GM12878 (cell line): ENCODE data around the gene CTNNA1. TPM values are rescaled to one million over a fixed set of nuclear protein-coding genes. Genes with fewer than 3 reads are reported as not detected.

Experiments
- ATAC-seq: fragments of 200-7000 bp; cut with Tn5 transposase; 3 replicates; pipeline ENCODE4 v1.9.1; 2020; ENCODE audit warnings: mild to moderate bottlenecking, moderate library complexity
- BruUV-seq: library from RNA; stranded (reverse); fragments of 400-500 nt; replicated peaks from 2 replicates; lab custom pipeline; 2021; lab: Mats Ljungman, UMichigan
- CTCF ChIA-PET: fragments of 300-600 bp; sonication (Branson Sonifier 250); formaldehyde crosslinking; extraction: SDS; loops from one replicate; lab custom pipeline; 2021; ENCODE audit warnings: inconsistent platforms; lab: Yijun Ruan, JAX
- POLR2A ChIA-PET: fragments of 350-600 bp; formaldehyde crosslinking; extraction: SDS; loops from one replicate; lab custom pipeline; 2021; ENCODE audit warnings: inconsistent platforms; lab: Charles Lee
- RAD21 ChIA-PET: fragments of 300-600 bp; sonication (Branson Sonifier 250); formaldehyde crosslinking; loops from one replicate; lab custom pipeline; 2023; ENCODE audit warnings: antibody characterized with exemption; ENCODE audit not compliant: unreplicated experiment; lab: Charles Lee
- SMC1A ChIA-PET: fragments of 300-600 bp; sonication (Branson Sonifier 250); formaldehyde crosslinking; loops from one replicate; lab custom pipeline; 2023; ENCODE audit not compliant: unreplicated experiment, uncharacterized antibody; lab: Charles Lee
- DNase-seq: peaks from one replicate; pipeline ENCODE4 v3.0.0-alpha.2; 2011; ENCODE audit warnings: low read depth, low spot score
- FAIRE-seq: peaks from 3 replicates; lab custom pipeline; 2011; peaks lifted over from hg19 to GRCh38; lab: Jason Lieb, UNC
- H2AFZ ChIP-seq: 2 replicates; pipeline ENCODE4 v1.6.0; 2011; ENCODE audit warnings: low read depth, low read length, control low read depth; ENCODE audit not compliant: control insufficient read depth
- H3K27ac ChIP-seq: 2 replicates; pipeline ENCODE4 v1.5.1; 2011; ENCODE audit warnings: control low read depth; ENCODE audit not compliant: control insufficient read depth, insufficient read depth
- H3K27me3 ChIP-seq, 2 experiments: replicated peaks in 1 of 2; 2 replicates each; pipeline versions ENCODE4 v1.6.0 to v1.6.1; 2011; ENCODE audit warnings: low read length in 1 of 2; ENCODE audit not compliant: control insufficient read depth in 2 of 2, insufficient read depth in 2 of 2
- H3K36me3 ChIP-seq, 2 experiments: 2 replicates each; pipeline ENCODE4 v1.5.1; 2011; ENCODE audit warnings: low read length in 1 of 2; ENCODE audit not compliant: control insufficient read depth in 2 of 2, insufficient read depth in 2 of 2
- H3K4me1 ChIP-seq: 2 replicates; pipeline ENCODE4 v1.6.1; 2011; ENCODE audit warnings: mild to moderate bottlenecking, low read length, moderate library complexity, mixed read lengths; ENCODE audit not compliant: control insufficient read depth, insufficient read depth
- H3K4me2 ChIP-seq: 2 replicates; pipeline ENCODE4 v1.6.0; 2011; ENCODE audit warnings: control low read depth; ENCODE audit not compliant: control insufficient read depth, insufficient read depth
- H3K4me3 ChIP-seq: fragments of 200-600 bp; sonication (generic); 2 replicates; pipeline ENCODE4 v1.5.1; 2016
- H3K79me2 ChIP-seq: 2 replicates; pipeline ENCODE4 v1.6.0; 2011; ENCODE audit warnings: low read length; ENCODE audit not compliant: control insufficient read depth, insufficient read depth
- H3K9ac ChIP-seq: 2 replicates; pipeline ENCODE4 v1.8.0; 2011; ENCODE audit warnings: low read length, control low read depth, mixed read lengths; ENCODE audit not compliant: control insufficient read depth, insufficient read depth
- H3K9me3 ChIP-seq: replicated peaks from 3 replicates; pipeline ENCODE4 v1.5.1; 2011; ENCODE audit warnings: mild to moderate bottlenecking, low read length; ENCODE audit not compliant: control insufficient read depth, insufficient read depth
- H4K20me1 ChIP-seq: 2 replicates; pipeline ENCODE4 v1.6.0; 2011; ENCODE audit not compliant: control insufficient read depth, insufficient read depth
- CREM ChIP-seq: IDR thresholded peaks from 2 replicates; pipeline ENCODE4 v1.6.1; 2014; ENCODE audit warnings: antibody characterized with exemption, low read depth
- HCFC1 ChIP-seq: fragments of 150-350 bp; IDR thresholded peaks from 2 replicates; pipeline ENCODE4 v1.6.1; 2014; ENCODE audit warnings: low read length
- KDM1A ChIP-seq: fragments of 200-600 bp; sonication (generic); IDR thresholded peaks from 2 replicates; pipeline ENCODE4 v1.6.1; 2016; ENCODE audit warnings: borderline replicate concordance
- NFXL1 ChIP-seq: fragments of 450-650 bp; IDR thresholded peaks from 2 replicates; pipeline ENCODE4 v1.6.1; 2017; ENCODE audit warnings: antibody characterized with exemption, mild to moderate bottlenecking, borderline replicate concordance
- NKRF ChIP-seq: fragments of 450-650 bp; conservative IDR thresholded peaks from 2 replicates; pipeline ENCODE4 v1.6.1; 2017; ENCODE audit warnings: mild to moderate bottlenecking, moderate library complexity
- SUZ12 ChIP-seq: fragments of 200-600 bp; sonication (generic); IDR thresholded peaks from one replicate; pipeline ENCODE4 v1.6.1; 2018; ENCODE audit warnings: antibody characterized with exemption, mild to moderate bottlenecking; ENCODE audit not compliant: unreplicated experiment
- ZBTB4 ChIP-seq: fragments of 450-650 bp; formaldehyde crosslinking; IDR thresholded peaks from 2 replicates; pipeline ENCODE4 v1.4.0; 2022; ENCODE audit warnings: mild to moderate bottlenecking, moderate library complexity
- WGBS: methylation state at CpG from one replicate; pipeline ENCODE4 v1.1.6; 2016; ENCODE audit warnings: low lambda C conversion rate; ENCODE audit not compliant: insufficient replicate concordance, insufficient coverage; ENCODE audit errors: missing lambda C conversion rate; 5-methylcytosine and 5-hydroxymethylcytosine counted together
- in situ Hi-C: fragments of 300-500 bp; cut with MboI; formaldehyde crosslinking; loops from 9 replicates; pipeline ENCODE4 v1.14.3; 2018; ENCODE audit warnings: mixed read lengths
- intact Hi-C: fragments of 100-400 bp; cut with micrococcal nuclease; formaldehyde crosslinking; loops from one replicate; pipeline ENCODE4 v1.14.2; 2022; ENCODE audit not compliant: unreplicated experiment
- polyA plus RNA-seq, 11 experiments: library from polyadenylated mRNA; depleted of rRNA in 4 of 11; unstranded in 6 of 11; stranded (reverse) in 5 of 11; fragments of >200 nt; fragmentation: Nextera tagmentation in 4 of 11; fragmentation: Illumina TruSeq in 1 of 11; extraction: Ambion mirVana in 4 of 11; extraction: Trizol in 1 of 11; gene quantifications; 1 replicate in 1 of 11; 2 replicates in 10 of 11; pipeline versions ENCODE4 v1.2.1 to v1.2.3, GENCODE V29; 2011 to 2016; ENCODE audit warnings: inconsistent platforms in 2 of 11, missing spikeins in 2 of 11, low read depth in 1 of 11
- total RNA-seq, 4 experiments: library from RNA; depleted of rRNA in 3 of 4; stranded (reverse); fragments of >200 nt in 3 of 4; fragmentation: Illumina TruSeq in 1 of 4; extraction: Trizol in 1 of 4; gene quantifications; 2 replicates each; pipeline versions ENCODE4 v1.2.1 to v1.2.3, GENCODE V29; 2013 to 2021

Gene CTNNA1
- total and polyA plus RNA-seq, 10 of the 15 experiments (the other 5 are each of a cell fraction or from before 2014, with no cell fraction given), result 32.6 to 104 (median 57.7) TPM

- H3K4me1 ChIP-seq, result no peaks in the 10 kb centered on the region
- in situ Hi-C loops, result no loop called here
- ChIA-PET POLR2A (no interaction called here), CTCF (no interaction called here), SMC1A (interaction anchor here (0.7 kb wide), 1 partner anchor 497 kb away, joined by 3 read pairs; no protein-coding TSS in a partner anchor), RAD21 (no interaction called here)
- WGBS, result 65% methylated on average over 5 of the region's 5 CpGs
- H3K4me3 ChIP-seq, result no peak overlapping the region
- no peak overlapping the region for H3K4me2 ChIP-seq
- H4K20me1 ChIP-seq, result no peaks in the 10 kb centered on the region; the same call in 1 of the 2 replicates
- ATAC-seq (no peak), FAIRE-seq (no peak), DNase-seq (no peak)
- BruUV-seq, result no TSS peak
- intact Hi-C loops, result no loop called here
- no peaks in the 10 kb centered on the region; a peak in 1 of 4 replicates for H3K27me3 ChIP-seq
- no peak overlapping the region for H3K27ac ChIP-seq
- no peak overlapping the region for H3K9ac ChIP-seq
- no peaks in the 10 kb centered on the region for H3K9me3 ChIP-seq
- no peaks in the 10 kb centered on the region for H3K36me3 ChIP-seq
- no peaks in the 10 kb centered on the region for H3K79me2 ChIP-seq
- no peak overlapping the region for H2AFZ ChIP-seq
- TF ChIP-seq NKRF (no peak), CREM (no peak), SUZ12 (no peak), KDM1A (no peak), HCFC1 (no peak), ZBTB4 (CRISPR knock-in tag) (no peak), NFXL1 (no peak)
These were observed 40.4 kb upstream of the CTNNA1 start for GRCh38 chr5:138712791-138713190.
